Retina (tissue), 1 donor: ENCODE results near the gene ITGA5.

Experiments used
- DNase-seq: peaks from one replicate; pipeline ENCODE4 v3.0.0-alpha.2; 2016

Gene ITGA5

GRCh38 chr12:54409267-54409666 lies 9.8 kb downstream of the ITGA5 start:
- DNase-seq: no peak

DNA sequence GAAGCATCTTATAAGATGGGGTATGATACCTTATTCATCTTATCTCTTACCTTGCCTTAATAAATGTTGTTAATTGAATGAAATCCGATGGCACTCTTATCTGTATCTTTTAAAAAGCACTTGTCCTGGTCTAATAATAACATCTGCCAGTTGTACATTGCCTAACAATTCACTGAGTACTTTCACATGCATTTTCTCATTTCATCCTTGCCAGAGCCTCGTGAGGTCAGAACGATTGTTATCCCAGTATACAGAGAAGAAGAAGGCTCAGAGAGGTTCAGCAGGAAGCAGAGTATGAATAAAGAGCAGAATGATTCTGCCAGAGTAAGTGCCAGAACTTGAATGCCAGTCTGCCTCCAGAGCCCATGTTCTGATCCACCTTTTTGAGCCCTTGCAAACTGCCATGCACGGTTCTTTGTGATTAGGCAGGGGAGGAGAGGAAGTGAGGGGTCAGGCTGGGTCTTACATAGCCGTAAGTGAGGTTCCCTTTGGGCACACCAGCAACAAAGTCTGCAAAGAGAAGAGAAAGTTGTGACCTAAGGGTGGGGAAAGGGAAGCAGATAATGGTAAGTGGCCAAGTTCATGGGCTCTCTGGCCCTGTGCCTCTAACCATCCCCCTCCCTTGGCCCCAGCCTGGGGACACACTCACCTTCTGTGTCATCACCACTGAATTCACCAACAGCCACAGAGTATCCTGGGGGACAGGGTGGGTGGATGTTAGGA lies 11.7 kb downstream of the ITGA5 start:
- no peak for DNase-seq

DNA sequence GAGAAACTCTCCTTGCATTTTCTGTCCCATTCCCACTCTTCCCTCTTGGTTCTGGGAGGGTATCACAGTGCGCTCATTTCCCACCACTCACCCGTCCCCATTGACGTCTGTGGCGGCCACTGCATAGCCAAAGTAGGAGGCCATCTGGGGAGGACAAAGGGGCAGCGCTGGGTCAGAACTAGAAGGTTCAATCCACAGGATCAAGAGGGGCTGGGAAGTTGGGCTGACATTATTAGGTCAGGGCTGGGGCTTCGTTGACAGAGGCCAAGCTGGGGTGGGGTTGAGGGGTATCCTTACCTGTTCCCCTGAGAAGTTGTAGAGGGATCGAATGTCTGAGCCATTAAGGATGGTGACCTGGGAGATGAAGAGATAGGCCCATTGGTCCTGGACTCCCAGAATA lies 13.5 kb downstream of the ITGA5 start:
- no peak for DNase-seq

DNA sequence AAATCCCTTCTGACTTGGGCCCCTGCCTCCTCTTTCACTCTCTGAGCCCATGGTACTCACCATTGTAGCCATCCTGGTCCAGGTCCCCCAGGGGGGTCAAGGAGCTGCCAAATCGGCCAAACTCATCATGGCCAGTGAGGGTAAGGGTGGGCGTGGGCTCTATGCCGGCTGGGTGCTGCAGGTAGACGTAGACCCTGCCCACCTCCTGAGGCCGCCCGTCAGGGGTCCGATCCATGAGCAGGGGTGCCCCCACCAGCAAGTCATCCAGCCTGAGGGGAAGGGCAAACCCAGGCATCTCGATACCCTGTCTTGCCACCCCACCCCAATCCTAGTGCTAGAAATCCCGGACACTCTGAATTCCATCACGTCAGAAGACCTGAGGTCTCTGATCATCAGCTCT lies 14.0 kb downstream of the ITGA5 start:
- DNase-seq: no peak

- DNase-seq: peak; percentile 75
Measured at GRCh38 chr12:54404061-54405004, 14.7 kb downstream of the ITGA5 start.

- DNase-seq: no peak
Measured at GRCh38 chr12:54401119-54401518, 17.9 kb downstream of the ITGA5 start.

DNA sequence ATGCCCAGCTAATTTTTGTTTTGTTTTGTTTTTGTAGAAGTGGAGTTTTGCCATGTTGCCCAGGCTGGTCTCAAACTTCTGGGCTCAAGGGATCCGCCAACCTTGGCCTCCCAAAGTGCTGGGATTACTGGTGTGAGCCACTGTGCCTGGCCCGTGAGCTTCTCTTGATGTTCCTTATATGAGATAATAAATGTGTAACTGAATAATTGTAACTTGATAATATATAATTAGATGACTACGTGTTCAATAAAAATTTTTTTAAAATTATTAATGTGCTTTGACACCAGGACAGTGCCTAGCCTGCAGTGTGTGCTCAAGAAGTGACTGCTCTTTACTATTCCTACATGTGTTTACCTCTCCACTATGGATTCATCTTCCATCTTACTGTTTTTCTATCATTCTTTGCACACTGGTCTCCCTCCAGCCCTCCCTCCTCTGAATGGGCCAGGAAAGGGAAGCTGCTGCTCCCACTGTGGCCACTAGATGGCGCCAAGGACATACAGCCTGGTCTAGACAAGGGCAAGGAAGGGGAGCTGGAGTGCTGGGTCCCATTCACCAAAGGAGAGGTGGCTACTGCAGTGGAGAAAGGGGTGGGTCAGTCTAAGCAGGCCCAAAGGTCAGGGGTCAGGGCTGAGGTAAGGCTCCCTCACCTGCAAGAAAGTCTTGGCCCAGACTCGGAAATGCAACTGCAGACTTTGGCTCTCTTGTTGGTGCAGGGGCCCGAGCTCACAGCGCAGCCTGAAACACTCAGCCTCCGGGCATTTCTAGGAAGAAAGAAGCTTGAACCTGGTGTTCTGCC lies 19.9 kb downstream of the ITGA5 start:
- DNase-seq: peak; percentile 92

GRCh38 chr12:54398218-54398617 lies 20.8 kb downstream of the ITGA5 start:
- DNase-seq: no peak

DNA sequence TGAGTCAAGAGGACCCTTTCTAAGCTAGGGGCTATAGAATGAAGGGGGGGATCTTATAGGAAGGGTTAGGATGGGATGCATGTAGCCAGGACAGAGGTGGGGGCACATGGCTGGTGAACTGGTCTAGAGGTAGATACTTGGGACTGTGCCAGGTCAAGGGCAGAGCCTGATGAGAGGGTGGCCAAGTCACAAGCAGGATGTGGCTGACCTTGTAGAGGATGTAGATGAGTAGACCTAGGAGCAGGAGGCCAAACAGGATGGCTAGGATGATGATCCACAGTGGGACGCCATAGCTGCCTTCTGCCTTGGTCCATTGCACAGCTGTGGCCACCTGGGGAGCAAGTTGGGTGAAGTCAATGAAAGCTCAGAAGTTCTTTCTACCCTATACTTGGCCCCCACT lies 21.9 kb downstream of the ITGA5 start:
- no peak for DNase-seq

GRCh38 chr12:54395545-54395944 lies 23.5 kb downstream of the ITGA5 start:
- DNase-seq: no peak

DNA sequence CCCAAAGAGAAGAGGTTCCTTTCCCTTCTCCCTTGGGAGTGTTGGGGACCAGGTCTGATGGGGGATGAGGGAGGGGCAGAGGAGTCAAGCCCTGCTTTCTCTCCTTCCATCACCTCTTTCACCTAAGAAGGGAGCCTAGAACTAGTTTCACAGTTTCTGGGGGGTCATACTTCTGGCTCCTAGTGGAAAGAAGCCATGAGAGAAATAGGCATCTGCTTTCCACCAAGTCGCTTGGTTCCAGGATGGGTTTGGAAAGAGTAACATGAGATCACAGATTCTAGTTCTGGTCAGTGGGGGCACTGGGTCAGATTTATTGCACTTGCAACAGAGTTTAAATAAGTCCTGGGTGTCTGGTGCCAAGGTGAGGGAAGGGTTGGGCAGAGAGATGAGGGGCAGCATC lies 24.1 kb downstream of the ITGA5 start:
- DNase-seq: no peak

- DNase-seq: peak; percentile 75
Measured at GRCh38 chr12:54394281-54394719, 24.8 kb downstream of the ITGA5 start.

DNA sequence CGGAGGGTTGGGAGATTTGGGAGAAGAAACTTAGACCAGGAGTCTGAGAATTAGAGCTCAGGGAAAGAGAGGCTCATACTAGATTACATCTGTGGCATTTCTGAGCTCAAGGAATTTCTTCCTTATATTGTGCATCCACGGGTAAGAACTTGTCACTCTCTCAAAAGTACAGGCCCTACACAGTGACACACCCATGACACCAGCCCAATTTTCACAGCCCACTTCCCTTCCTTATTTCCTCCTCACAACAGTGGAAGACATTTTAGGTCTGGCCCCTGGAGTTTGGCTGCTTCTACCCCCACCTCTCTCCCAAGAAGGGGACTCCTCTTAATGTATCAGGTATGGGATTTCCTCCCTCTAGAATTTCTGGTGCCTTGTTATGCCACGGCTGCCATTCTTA lies 25.3 kb downstream of the ITGA5 start:
- no peak for DNase-seq

- peak; percentile 73 for DNase-seq
Measured at GRCh38 chr12:54393207-54393609, 25.9 kb downstream of the ITGA5 start.

- DNase-seq: peak; percentile 38
Measured at GRCh38 chr12:54392485-54393206, 26.4 kb downstream of the ITGA5 start.

DNA sequence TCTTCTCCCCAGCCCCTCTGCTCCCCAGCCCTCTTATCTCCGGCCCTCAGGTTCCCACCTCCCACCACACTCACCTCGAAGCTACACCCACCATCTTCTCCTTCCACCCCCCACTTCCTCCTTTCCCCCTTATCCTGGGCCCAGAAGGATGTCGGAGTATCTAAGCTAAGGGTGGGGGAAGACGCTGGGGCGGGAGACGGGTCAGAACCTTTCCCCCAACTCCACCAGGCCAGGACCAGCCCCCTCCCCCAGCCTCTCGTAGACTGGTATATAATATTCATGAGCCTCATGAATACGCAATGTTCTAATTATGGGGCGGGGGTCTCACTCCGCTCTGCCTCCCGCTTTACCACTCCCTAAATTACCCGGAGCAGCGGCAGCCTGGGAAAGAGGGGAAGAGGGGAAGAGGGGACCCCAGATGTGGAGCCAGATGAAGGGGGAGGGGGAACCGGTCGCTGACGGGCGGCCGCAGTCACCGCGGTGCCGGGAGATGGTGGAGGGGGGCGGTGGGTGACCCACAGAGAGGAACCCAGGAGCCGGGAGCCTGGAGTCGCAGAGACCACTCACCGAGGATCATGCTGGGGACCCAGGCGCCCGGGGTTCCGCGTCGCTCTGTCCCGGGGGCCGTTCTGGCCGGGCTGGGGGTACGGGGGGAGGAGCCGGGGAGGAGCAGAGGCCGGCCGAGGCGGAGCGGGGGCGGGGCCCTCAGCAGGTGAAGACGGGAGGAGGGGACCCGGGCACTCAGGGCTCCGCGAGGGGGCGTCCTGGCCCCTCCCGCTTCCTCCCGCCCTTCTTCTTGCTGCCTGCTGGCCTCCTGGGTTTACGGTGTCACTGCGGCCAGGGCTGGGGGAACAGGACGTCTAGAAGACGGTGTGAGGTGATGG lies 28.2 kb downstream of the ITGA5 start:
- peak; percentile 75 for DNase-seq

DNA sequence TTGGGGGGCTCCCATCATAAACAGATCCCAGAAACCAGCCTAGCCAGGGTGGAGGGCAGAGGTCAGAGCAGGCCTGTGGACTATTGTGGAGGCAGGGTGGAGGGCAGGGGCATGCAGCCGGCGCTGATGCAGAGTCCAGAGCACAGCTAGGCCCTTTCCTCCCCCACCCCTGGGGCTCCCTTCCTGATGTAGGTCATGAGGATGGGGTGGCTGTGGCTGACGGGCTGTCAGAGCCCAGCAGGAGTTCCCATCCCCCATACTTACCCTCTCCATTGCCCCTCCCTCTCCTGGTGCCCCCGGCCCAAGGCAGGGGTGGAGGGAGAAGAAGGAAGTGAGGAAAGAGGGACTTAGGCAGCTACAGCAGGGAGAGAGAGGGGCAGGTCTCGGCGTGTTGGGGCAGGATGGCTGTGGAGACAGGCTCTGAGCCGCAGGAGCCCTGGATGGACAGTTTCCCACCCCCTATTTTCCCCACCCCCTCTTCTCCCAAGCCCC lies 28.8 kb downstream of the ITGA5 start:
- DNase-seq: peak; percentile 87

- DNase-seq: no peak
Measured at GRCh38 chr12:54389607-54390175, 29.4 kb downstream of the ITGA5 start.

- DNase-seq: peak; percentile 27
Measured at GRCh38 chr12:54389134-54389508, 29.9 kb downstream of the ITGA5 start.

- peak; percentile 19 for DNase-seq
Measured at GRCh38 chr12:54388237-54389133, 30.6 kb downstream of the ITGA5 start.
